GM12878 (cell line): ENCODE results near the gene SLC35G1.

Experiments
- CHD2 ChIP-seq: IDR thresholded peaks from 2 replicates; pipeline ENCODE4 v1.6.1; 2011; ENCODE audit warnings: low read depth, low read length, improper control_type of control experiment, borderline replicate concordance
- CTCF ChIP-seq, 3 experiments: IDR thresholded peaks in 2 of 3; conservative IDR thresholded peaks in 1 of 3; 2 replicates each; pipeline ENCODE4 v1.5.1; 2011; ENCODE audit warnings: low read depth in 3 of 3, low read length in 3 of 3, mild to moderate bottlenecking in 3 of 3, control low read depth in 2 of 3, moderate library complexity in 2 of 3, inconsistent platforms in 1 of 3, mixed read lengths in 1 of 3; ENCODE audit not compliant: control insufficient read depth in 2 of 3, insufficient read depth in 1 of 3; ENCODE audit errors: extremely low read depth in 1 of 3
- EZH2 ChIP-seq: IDR thresholded peaks from 2 replicates; pipeline ENCODE4 v1.6.1; 2012; ENCODE audit warnings: low read depth, mild to moderate bottlenecking, control low read depth, inconsistent platforms, low read length, borderline replicate concordance; ENCODE audit not compliant: control insufficient read depth
- HCFC1 ChIP-seq: fragments of 150-350 bp; IDR thresholded peaks from 2 replicates; pipeline ENCODE4 v1.6.1; 2014; ENCODE audit warnings: low read length
- JUND ChIP-seq: IDR thresholded peaks from 2 replicates; pipeline ENCODE4 v1.6.1; 2012; ENCODE audit warnings: low read depth, mild to moderate bottlenecking, low read length, improper control_type of control experiment, moderate library complexity
- NFIC ChIP-seq: IDR thresholded peaks from 2 replicates; pipeline ENCODE4 v1.6.1; 2012; ENCODE audit warnings: low read depth, mild to moderate bottlenecking, inconsistent platforms, low read length, moderate library complexity
- POLR2A ChIP-seq: IDR thresholded peaks from 2 replicates; pipeline ENCODE4 v1.6.1; 2011; ENCODE audit warnings: low read depth, mild to moderate bottlenecking, low read length
- POLR2AphosphoS5 ChIP-seq: IDR thresholded peaks from 2 replicates; pipeline ENCODE4 v1.6.1; 2011; ENCODE audit warnings: mild to moderate bottlenecking, low read length, inconsistent platforms
- RCOR1 ChIP-seq: conservative IDR thresholded peaks from 2 replicates; pipeline ENCODE4 v1.6.1; 2012; ENCODE audit warnings: low read depth, low read length, improper control_type of control experiment
- REST ChIP-seq: IDR thresholded peaks from 2 replicates; pipeline ENCODE4 v1.6.1; 2012; ENCODE audit warnings: mild to moderate bottlenecking, low read depth, low read length
- SMC3 ChIP-seq: IDR thresholded peaks from 2 replicates; pipeline ENCODE4 v1.6.1; 2011; ENCODE audit warnings: low read length, improper control_type of control experiment, borderline replicate concordance
- TCF3 ChIP-seq: IDR thresholded peaks from 2 replicates; pipeline ENCODE4 v1.6.1; 2012; ENCODE audit warnings: low read depth, mild to moderate bottlenecking, low read length, borderline replicate concordance; ENCODE audit not compliant: insufficient read depth
- USF1 ChIP-seq: IDR thresholded peaks from 2 replicates; pipeline ENCODE4 v1.6.1; 2011; ENCODE audit warnings: borderline replicate concordance, low read depth, mild to moderate bottlenecking, moderate library complexity, mixed read lengths, low read length; ENCODE audit not compliant: insufficient read depth; ENCODE audit errors: extremely low read length

- TF ChIP-seq CTCF (IDR thresholded peaks at IDR 0.05 in 2 of 3, conservative IDR thresholded peaks at IDR 0.05 in 1 of 3; ENCODE audit: control insufficient read depth in 2 of 3, extremely low read depth in 1 of 3, insufficient read depth in 1 of 3, low read depth in 3 of 3, low read length in 3 of 3): no peak
- TF ChIP-seq NFIC: no peak
- TF ChIP-seq EZH2: no peak
- TF ChIP-seq POLR2A: no peak
- no peak for TF ChIP-seq HCFC1
- TF ChIP-seq CHD2: no peak
- no peak for TF ChIP-seq POLR2AphosphoS5
- TF ChIP-seq SMC3: no peak
- TF ChIP-seq USF1: no peak
- TF ChIP-seq TCF3: no peak
- no peak for TF ChIP-seq JUND
- TF ChIP-seq RCOR1: no peak
- TF ChIP-seq REST: no peak
These were observed 11.1 kb downstream of the SLC35G1 start for GRCh38 chr10:93904901-93905300.
